NCI-H1417 (cell line): ENCODE measurements around the gene ZFP14.
A peak's percentile ranks its signal among the peaks of the same experiment; 100 is the strongest.

Experiments used
- DNase-seq, 3 experiments: peaks; one replicate each; lab custom pipeline; 2025; lab: John Stamatoyannopoulos, UW

ZFP14 gene

GRCh38 chr19:36378625-36379509, at the start of gene ZFP14:
TSS of gene ZFP14 (minus strand) at chr19:36379201. CDS start at chr19:36367892, 11,309 bp downstream.
- peak; percentile 92 to 97 (median 96) for DNase-seq

DNA sequence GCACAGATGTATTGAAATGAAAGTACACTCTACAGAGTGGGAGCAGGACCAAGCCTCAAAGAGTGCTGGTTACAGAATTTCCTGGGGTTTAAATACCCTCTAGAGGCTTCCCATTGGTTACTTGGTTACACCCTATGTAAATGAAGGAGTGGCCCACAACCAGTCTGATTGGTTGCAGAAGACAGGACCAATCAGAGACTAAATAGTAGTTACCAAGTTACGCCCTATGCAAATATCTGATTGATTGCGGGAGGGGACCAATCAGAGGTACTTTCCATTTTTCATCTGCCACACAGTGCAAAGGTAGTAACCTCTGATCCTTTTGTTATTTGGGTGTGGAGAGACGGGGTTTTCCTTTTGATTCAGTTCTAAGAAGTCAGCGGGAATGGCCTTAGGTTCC, 44.9 kb upstream of the ZFP14 start:
- no peak for DNase-seq

DNA sequence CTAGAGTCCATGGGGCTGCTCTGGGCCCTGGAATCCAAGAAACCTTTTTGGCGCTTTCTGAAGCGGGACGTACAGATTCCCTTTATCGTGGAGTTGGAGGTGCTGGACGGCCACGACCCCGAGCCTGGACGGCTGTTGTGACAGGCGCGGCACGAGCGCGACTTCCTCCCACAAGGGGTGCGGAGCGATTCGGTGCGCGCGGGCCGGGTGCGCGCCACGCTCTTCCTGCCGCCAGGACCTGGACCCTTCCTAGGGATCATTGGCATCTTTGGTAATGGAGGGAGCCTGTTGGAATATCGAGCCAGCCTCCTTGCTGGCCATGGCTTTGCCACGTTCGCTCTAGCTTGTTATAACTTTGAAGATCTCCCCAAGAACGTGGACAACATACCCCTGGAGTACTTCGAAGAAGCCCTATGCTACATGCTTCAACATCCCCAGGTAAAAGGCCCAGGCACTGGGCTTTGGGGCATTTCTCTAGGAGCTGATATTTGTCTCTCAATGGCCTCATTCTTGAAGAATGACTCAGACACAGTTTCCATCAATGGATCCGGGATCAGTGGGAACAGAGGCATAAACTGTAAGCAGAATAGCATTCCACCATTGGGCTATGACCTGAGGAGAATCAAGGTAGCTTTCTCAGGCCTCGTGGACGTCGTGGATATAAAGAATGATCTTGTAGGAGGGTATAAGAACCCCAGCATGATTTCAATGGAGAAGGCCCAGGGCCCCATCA, 42.9 kb upstream of the ZFP14 start:
- DNase-seq, result no peak

GRCh38 chr19:36420961-36421748, 42.2 kb upstream of the ZFP14 start:
- DNase-seq, result no peak

GRCh38 chr19:36418287-36419001, 39.4 kb upstream of the ZFP14 start, which contains the start of gene ZFP82:
TSS of gene ZFP82 (minus strand) at chr19:36418644. CDS start at chr19:36409789, 8,855 bp downstream.
- peak; percentile 88 to 90 (median 89) for DNase-seq

DNA sequence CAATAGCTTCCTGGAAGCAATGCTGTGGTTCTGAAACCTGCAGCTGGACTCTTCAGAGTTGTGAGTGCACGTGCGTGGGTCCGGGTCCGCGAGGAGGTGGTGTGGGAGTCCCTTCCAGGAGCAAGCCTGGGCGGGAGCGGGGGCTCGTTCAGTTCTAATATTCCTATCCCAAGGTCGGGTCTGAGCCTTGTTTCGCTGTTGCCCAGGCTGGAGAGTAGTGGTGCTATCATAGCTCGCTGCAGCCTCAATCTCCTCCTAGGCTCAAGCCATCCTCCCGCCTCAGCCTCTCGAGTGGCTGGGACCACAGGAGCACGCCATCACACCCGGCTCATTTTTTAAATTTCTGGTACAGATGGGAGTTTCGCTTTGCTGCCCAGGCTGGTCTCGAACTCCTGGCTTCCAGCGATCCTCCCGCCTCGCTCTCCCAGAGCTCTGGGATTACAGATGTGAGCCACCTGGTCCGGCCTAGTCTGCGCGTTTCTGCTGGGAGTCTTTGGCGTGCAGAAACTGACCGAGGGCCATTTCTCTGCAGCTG, 38.8 kb upstream of the ZFP14 start:
- DNase-seq, result no peak

DNA sequence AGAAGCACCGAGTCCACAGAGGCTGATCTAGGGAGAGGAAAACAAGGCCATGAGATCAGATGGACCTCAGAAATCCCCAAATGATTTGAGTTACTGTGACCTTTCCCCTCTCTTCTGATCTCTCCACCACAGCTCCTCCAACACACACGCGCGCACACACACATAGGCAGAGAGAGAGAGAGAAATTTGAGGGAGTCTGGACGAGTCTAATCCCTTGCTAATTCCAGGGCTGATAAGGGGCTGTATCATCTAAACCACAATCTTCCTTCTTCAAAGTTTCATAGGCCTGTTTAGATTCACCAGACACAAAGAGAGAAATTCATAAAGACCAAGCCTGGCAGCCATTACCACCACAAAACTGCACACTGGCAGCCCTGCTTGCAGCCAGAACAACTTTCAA, 30.8 kb upstream of the ZFP14 start:
- DNase-seq, result no peak

GRCh38 chr19:36408101-36408500, 29.1 kb upstream of the ZFP14 start:
- no peak for DNase-seq

- no peak for DNase-seq
Measured at GRCh38 chr19:36404498-36404897, 25.5 kb upstream of the ZFP14 start.

DNA sequence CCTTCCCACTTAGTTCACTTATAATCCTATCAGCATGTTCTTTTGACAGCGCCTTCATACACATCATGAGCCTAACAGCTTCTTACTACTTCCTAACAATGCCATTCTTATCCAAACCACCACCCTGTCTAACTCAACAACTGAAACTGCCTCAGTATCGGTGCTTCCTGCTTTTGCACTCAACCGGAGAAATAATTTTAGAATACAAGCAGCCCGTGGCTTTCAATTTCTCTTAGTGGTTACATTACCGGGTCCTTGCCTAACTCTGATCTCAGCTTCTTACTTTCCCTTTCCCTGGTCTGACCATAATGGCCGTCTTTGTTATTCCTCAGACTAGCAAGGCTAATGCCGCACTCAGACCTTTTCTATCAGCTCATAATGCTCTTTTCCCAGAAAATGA, 22.5 kb upstream of the ZFP14 start:
- no peak for DNase-seq

DNA sequence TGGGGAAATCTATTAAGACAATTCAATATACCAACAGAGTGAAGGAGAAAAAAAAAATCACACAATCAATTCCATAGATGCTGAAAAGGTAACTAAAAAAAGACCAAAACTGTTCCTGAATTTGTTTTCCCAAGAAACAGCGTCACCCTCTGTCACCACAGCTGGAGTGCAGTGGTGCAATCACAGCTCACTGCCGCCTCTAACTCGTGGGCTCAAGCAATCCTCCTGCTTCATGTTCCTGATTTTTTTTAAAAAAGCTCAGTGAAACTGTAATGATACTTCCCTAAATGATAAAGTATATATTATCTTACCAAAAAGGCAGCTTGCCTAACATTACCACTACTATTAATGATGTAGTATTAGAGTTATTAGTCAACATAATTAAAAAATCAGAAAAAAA, 19.6 kb upstream of the ZFP14 start:
- no peak for DNase-seq

DNA sequence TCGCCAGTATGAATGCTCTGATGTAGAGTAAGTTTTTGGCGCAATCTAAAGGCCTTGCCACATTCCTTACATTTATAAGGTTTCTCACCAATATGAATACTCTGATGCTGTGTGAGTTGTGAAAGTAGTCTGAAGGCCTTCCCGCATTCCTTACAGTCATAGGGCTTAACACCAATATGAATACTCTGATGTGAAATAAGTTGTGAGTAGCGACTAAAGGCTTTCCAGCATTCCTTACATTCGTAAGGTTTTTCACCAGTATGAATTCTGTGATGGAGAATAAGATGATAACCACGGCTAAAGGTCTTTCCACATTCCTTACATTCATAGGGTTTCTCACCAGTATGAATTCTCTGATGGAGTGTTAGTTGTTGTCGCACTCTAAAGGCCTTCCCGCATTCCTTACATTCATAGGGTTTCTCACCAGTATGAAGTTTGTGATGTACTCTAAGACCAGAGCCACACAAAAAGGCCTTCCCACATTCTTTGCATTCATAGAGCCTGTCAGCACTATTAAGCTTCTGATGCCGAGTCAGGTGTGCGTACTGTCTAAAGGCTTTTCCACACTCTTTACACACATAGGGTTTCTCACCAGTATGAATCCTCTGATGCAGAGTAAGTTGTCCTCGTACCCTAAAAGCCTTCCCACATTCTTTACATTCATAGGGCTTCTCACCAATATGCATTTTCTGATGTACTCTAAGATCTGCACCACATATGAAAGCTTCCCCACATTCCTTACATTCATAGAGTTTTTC, 14.1 kb upstream of the ZFP14 start:
- no peak for DNase-seq

- DNase-seq, result no peak
Measured at GRCh38 chr19:36379510-36379819, 464 bp upstream of the ZFP14 start.

- DNase-seq, result no peak
Measured at GRCh38 chr19:36377541-36378178, 1.3 kb downstream of the ZFP14 start.

- no peak for DNase-seq
Measured at GRCh38 chr19:36373638-36374156, 5.3 kb downstream of the ZFP14 start.

DNA sequence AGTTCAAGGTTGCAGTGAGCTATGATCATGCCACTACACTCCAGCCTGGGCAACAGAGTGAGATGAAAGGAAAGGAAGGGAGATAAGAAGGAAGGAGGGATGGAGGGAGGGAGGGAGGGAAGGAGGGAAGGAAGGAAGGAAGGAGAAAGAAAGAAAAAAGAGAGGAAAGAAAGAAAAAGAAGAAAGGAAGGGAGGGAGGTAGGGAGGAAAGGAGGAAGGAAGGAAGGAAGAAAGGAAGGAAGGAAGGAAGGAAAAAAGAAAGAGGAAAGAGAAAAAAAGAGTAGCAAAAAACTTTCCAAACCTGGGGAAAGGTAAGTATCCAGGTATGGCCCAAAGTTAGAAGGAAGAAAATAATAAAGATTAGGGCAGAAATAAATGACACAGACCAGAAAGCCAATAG, 7.1 kb downstream of the ZFP14 start:
- no peak for DNase-seq

DNA sequence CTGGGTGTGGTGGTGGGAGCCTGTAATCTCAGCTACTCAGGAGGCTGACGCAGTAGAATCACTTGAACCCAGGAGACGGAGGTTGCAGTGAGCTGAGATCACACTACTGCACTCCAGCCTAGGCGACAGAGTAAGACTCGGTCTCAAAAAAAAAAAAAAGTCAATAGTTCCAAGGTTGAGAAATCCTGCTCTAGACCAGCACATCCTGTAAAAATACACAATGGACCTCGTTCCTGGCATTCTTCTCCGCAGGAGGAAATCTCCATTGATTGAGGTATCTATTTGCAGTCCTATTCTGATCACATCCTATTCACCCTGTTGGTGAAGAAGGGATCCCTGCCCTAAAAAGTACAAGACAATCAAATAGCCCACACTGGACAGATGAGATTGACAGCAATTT, 15.2 kb downstream of the ZFP14 start:
- DNase-seq, result no peak

- no peak for DNase-seq
Measured at GRCh38 chr19:36340786-36341372, 38.1 kb downstream of the ZFP14 start.

- DNase-seq, result peak; percentile 95 to 99 (median 98)
Measured at GRCh38 chr19:36331353-36332228, 47.4 kb downstream of the ZFP14 start.
